Measurements from ENCODE around the gene ADGRD1. TPM values are rescaled to one million over a fixed set of nuclear protein-coding genes. Genes with fewer than 3 reads are reported as not detected.

The ADGRD1 gene
- total RNA-seq, 6 experiments from 2014 or later: not detected

DNA sequence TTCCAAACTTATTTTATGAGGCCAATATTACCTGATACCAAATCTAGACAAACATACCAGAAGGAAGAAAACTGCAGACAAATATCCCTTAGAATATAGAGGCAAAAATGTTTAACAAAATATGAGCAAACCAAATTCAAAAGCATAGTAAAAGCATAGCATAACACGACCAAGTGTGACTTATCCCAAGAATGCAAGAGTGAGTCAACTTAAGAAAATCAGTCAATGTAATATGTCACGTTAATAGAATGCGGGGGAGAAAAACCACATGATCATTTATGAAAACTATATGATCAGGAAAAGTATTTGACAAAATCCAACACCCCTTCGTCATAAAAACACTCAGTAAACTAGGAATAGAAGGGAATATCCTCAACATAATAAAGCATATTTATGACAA is 217.3 kb downstream of the ADGRD1 start:
- TF ChIP-seq CTCF (IDR thresholded peaks at IDR 0.05): no peak
- Mint-ChIP-seq H3K36me3 (ENCODE audit: low read depth) (peaks cover 8% of the 10 kb centered on the region), H3K27ac (no peak overlapping the region), H3K9me3 (peaks cover 63% of the 10 kb centered on the region), H3K4me1 (ENCODE audit: low read depth) (no peaks in the 10 kb centered on the region), H3K27me3 (ENCODE audit: insufficient read depth) (peaks cover 3% of the 10 kb centered on the region), H3K4me3 (no peak overlapping the region)
- DNase-seq: no peak

GRCh38 chr12:131174901-131175300 is 221.2 kb downstream of the ADGRD1 start:
- DNase-seq: no peak
- Mint-ChIP-seq H3K4me3 (no peak overlapping the region), H3K27ac (no peak overlapping the region), H3K4me1 (ENCODE audit: low read depth) (no peaks in the 10 kb centered on the region), H3K9me3 (peaks cover 51% of the 10 kb centered on the region), H3K27me3 (ENCODE audit: insufficient read depth) (no peaks in the 10 kb centered on the region), H3K36me3 (ENCODE audit: low read depth) (peaks cover 5% of the 10 kb centered on the region; the same call in 1 of the 2 replicates)
- no peak for TF ChIP-seq CTCF (IDR thresholded peaks at IDR 0.05)

DNA sequence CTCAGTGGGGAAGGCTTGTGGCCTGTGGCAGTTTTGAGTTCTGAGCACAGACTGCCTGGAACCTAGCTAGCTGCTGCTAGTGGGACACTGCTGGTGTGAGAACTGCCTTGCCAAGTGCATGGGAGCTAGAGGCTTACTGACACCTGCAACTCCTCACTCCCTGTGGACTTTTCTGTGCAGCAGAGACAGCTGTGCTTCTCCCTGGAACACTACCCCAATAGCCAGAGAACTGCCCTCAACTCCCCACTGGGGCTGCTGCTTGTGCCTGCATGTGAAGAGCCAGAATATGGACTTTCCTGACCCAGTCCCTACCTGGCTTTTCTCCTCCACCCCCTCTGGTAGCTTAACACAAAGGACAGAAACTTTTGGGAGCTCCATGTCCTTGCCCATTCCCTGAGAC is 222.6 kb downstream of the ADGRD1 start:
- Mint-ChIP-seq H3K9me3 (peaks cover 48% of the 10 kb centered on the region), H3K27me3 (ENCODE audit: insufficient read depth) (no peaks in the 10 kb centered on the region), H3K4me3 (no peak overlapping the region), H3K4me1 (ENCODE audit: low read depth) (no peaks in the 10 kb centered on the region), H3K36me3 (ENCODE audit: low read depth) (peaks cover 5% of the 10 kb centered on the region; the same call in 1 of the 2 replicates), H3K27ac (no peak overlapping the region)
- TF ChIP-seq CTCF (IDR thresholded peaks at IDR 0.05): no peak
- DNase-seq: no peak

DNA sequence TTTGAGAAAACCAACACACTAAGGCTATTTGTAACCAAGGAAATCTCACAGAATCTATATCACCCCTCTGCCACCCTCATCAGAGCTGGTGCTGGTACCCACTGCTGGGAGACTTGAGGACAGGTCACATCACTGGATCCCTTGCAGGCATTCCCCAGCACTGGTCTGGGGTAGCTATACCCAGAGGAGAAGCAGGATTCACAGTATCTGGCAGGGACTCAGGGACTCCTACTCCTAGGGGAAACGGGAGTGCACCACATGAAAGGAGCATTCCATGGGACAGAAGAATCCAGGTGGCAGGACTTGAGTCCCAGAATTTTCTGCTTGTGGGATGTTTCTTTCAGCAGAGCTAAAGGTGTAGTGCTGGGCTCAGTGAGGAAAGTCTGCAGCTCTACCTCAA is 223.2 kb downstream of the ADGRD1 start:
- Mint-ChIP-seq H3K27ac (no peak overlapping the region), H3K4me1 (ENCODE audit: low read depth) (no peaks in the 10 kb centered on the region), H3K9me3 (peaks cover 53% of the 10 kb centered on the region), H3K27me3 (ENCODE audit: insufficient read depth) (no peaks in the 10 kb centered on the region), H3K4me3 (no peak overlapping the region), H3K36me3 (ENCODE audit: low read depth) (peaks cover 5% of the 10 kb centered on the region; the same call in 1 of the 2 replicates)
- TF ChIP-seq CTCF (IDR thresholded peaks at IDR 0.05): no peak
- no peak for DNase-seq

- TF ChIP-seq CTCF (IDR thresholded peaks at IDR 0.05): no peak
- peaks cover 5% of the 10 kb centered on the region; the same call in 1 of the 2 replicates for H3K36me3 Mint-ChIP-seq (ENCODE audit: low read depth)
Observed at GRCh38 chr12:131177599-131177998, 223.9 kb downstream of the ADGRD1 start.

DNA sequence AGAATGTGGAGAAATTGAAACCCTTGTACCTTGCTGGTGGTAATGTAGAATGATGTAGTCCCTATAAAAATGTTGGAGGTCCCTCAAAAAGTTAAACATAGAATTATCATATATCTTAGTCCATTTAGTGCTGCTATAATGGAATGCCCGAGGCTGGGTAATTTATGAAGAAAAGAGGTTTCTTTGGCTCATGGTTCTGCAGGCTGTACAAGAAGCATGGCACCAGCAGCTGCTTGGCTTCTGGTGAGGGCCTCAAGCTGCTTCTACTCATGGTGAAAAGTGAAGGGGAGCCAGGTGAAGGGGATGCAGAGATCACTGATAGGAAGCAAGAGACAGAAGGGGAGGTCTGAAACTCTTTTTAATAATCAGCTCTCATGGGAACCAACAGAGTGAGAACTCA is 233.9 kb downstream of the ADGRD1 start:
- no peaks in the 10 kb centered on the region for H3K4me1 Mint-ChIP-seq (ENCODE audit: low read depth)
- TF ChIP-seq CTCF (IDR thresholded peaks at IDR 0.05): no peak
- H3K4me3 Mint-ChIP-seq: no peak overlapping the region
- DNase-seq: no peak
- H3K9me3 Mint-ChIP-seq: peaks cover 43% of the 10 kb centered on the region
- H3K36me3 Mint-ChIP-seq (ENCODE audit: low read depth): no peaks in the 10 kb centered on the region; the same call in 1 of the 2 replicates
- H3K27me3 Mint-ChIP-seq (ENCODE audit: insufficient read depth): no peaks in the 10 kb centered on the region
- no peak overlapping the region for H3K27ac Mint-ChIP-seq

More at GRCh38 chr12:131177599-131177998, 223.9 kb downstream of the ADGRD1 start:
- Mint-ChIP-seq H3K27ac (no peak overlapping the region), H3K4me1 (ENCODE audit: low read depth) (no peaks in the 10 kb centered on the region), H3K27me3 (ENCODE audit: insufficient read depth) (no peaks in the 10 kb centered on the region), H3K9me3 (peaks cover 54% of the 10 kb centered on the region), H3K4me3 (no peak overlapping the region)
- DNase-seq: no peak
